ENCODE results near the gene PRKCQ. TPM values are rescaled to one million over a fixed set of nuclear protein-coding genes. Genes with fewer than 3 reads are reported as not detected.

The PRKCQ gene
- polyA plus RNA-seq, 1 donor (not counting 4 experiments of a cell fraction or from before 2014, with no cell fraction given) = 7.5 TPM

- Histone ChIP-seq H4K20me1 (ENCODE audit: control insufficient read depth, extremely low read depth, insufficient read depth, low read length) (no peaks in the 10 kb centered on the region), H3K36me3 (ENCODE audit: control insufficient read depth in 2 of 2, extremely low read depth in 1 of 2, insufficient read depth in 2 of 2, low read length in 2 of 2) (no peaks in the 10 kb centered on the region), H3K27ac (ENCODE audit: control insufficient read depth, insufficient read depth, low read length) (no peak overlapping the region), H3K27me3 (ENCODE audit: control insufficient read depth, extremely low read depth, insufficient read depth, low read length) (no peaks in the 10 kb centered on the region), H3K9ac (ENCODE audit: control insufficient read depth, extremely low read depth, insufficient read depth, low read length) (no peak overlapping the region), H3K4me3 (ENCODE audit: control insufficient read depth in 2 of 3, extremely low read depth in 1 of 3, insufficient read depth in 2 of 3, low read depth in 1 of 3, low read length in 3 of 3) (no peak overlapping the region), H3K4me1 (ENCODE audit: control insufficient read depth, extremely low read depth, insufficient read depth, low read length) (no peaks in the 10 kb centered on the region), H3K9me1 (ENCODE audit: control insufficient read depth, extremely low read depth, insufficient read depth, low read length) (no peaks in the 10 kb centered on the region), H3K4me2 (ENCODE audit: control insufficient read depth, extremely low read depth, insufficient read depth, low read depth, low read length) (no peak overlapping the region), H3K79me2 (ENCODE audit: control insufficient read depth, insufficient read depth, low read length) (no peaks in the 10 kb centered on the region), H2AFZ (ENCODE audit: control insufficient read depth, low read length) (no peak overlapping the region), H3K9me3 (ENCODE audit: control insufficient read depth, low read depth, low read length) (peaks cover 3% of the 10 kb centered on the region)
- TF ChIP-seq CTCF (optimal IDR thresholded peaks at IDR 0.05 in 1 of 3, IDR thresholded peaks at IDR 0.05 in 1 of 3, conservative IDR thresholded peaks at IDR 0.05 in 1 of 3; ENCODE audit: extremely low read depth in 1 of 3, insufficient read depth in 2 of 3, low read length in 3 of 3) (no peak), EZH2 (IDR thresholded peaks at IDR 0.05; ENCODE audit: low read length) (no peak)
- no peak for DNase-seq (ENCODE audit: low read depth, low spot score)
- FAIRE-seq = no peak
- dilution Hi-C loops (cut with MboI; ENCODE audit: extremely low pct_ligation_motif_present, low sequenced_read_pairs) = loop anchor here (25.0 kb wide), 1 partner anchor 117 kb away; no protein-coding TSS in a partner anchor
Measured at GRCh38 chr10:6379015-6379776, 200.9 kb downstream of the PRKCQ start.

Data from keratinocyte (primary cell).